Peyer's patch (tissue), 4 donors: ENCODE measurements around the gene IFNB1.

Experiments
- CTCF ChIP-seq, 6 experiments: fragments of 450-650 bp in 4 of 6; fragments of 200-600 bp in 2 of 6; sonication (generic) in 1 of 6; IDR thresholded peaks; one replicate each; pipeline ENCODE4 v1.5.1; 2017 to 2019; ENCODE audit warnings: antibody characterized with exemption in 6 of 6, mild to moderate bottlenecking in 3 of 6, moderate library complexity in 1 of 6
- POLR2A ChIP-seq, 2 donors: fragments of 450-650 bp; IDR thresholded peaks; one replicate each; pipeline ENCODE4 v1.5.1; 2017; ENCODE audit warnings: antibody characterized with exemption in 2 of 2, mild to moderate bottlenecking in 2 of 2, moderate library complexity in 2 of 2

GRCh38 chr9:21110708-21111576 lies 33.2 kb upstream of the IFNB1 start:
- peak; percentile 41 to 91 (median 80) for TF ChIP-seq CTCF (IDR thresholded peaks at IDR 0.05)
- TF ChIP-seq POLR2A (IDR thresholded peaks at IDR 0.05): no peak
